ENCODE measurements around the gene ADIG.

Gene ADIG

DNA sequence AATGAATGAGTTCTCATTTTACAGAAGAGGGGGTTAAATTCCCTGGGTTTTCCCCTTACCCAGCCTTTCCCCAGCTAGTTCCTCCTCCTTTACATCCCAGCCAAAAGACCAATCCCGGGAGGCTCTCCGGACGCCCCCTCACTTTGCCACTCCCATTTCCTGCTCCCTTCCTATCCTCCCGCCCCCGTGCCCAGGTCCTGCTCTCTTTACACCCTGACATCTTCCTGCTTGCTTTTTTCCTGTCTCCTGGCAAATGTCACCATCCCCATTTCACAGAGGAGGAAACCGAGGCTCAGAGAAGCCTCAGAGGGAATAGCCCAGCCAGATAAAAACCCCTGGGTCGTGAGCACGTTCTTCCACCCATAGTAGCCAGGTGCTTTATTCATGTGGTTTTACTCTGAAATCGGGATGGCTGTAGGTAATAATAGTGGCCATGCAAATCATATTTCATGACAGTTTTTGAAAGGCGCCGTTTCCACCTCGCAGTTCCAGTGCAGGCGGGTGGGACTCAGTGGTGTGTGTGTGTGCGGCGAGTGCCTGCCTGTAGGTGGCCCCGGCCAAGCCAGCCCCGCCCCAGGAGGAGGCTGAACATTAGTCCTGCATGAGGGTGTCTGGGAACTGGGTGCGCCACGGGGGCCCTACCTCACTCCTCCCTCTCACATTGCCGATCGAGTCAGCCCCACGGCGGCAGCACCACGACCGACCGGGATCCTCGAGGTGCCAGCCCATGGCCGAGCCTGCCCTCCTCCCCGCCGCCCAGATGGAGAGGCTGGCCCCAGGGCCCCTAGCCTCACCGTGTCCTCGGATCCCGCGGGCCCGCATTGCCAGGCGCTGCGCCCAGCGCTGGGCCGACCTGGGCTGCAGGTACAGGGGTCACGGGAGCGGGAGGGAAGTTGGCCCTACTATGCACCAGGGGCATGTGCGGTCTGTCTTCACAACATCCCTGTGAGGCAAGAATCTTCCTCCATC lies 20.5 kb downstream of the ADIG start, which contains the start of gene ARHGAP40:
TSS of gene ARHGAP40 (plus strand) at position 594 of the 969 bp plus-strand sequence.
- DNase-seq (ENCODE audit: low read depth in 1 of 2, low spot score in 1 of 2), result no peak

DNA sequence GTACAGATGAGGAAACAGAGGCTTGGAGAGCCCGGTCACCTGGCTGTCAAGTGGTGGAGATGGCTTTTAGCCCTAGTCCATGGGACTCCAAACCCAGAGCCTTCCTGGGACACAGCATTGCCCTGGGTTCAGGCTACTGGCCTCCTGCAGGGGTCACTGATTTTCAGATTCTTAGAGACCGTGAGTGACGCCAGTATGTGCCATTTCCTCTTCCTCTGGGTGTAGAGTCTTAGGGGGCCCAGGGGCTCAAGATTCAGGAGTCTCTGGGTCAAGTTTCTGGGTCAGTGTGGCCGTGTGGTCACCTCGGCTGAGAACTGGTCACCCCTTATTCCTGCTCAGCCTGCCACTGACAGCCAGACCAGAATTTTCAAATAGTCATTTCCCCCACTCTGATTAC lies 21.2 kb downstream of the ADIG start:
- no peak for DNase-seq (ENCODE audit: low read depth in 1 of 2, low spot score in 1 of 2)

DNA sequence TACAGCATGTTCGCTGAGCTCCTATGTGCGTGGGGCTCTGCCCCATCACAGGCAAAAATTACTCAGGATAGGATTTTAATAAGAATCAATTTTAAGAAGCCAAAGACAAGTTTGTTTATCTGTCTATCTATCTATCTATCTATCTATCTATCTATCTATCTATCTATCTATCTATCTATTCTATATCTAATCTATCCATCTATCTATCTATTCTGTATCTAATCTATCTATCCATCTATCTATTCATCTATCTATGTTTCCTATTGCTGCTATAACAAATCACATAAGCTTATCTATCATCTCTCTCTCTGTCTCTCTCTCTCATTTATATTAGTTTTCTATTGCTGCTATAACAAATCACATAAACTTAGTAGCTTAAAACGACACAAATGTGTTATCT lies 22.3 kb downstream of the ADIG start:
- no peak for DNase-seq (ENCODE audit: low read depth in 1 of 2, low spot score in 1 of 2)

DNA sequence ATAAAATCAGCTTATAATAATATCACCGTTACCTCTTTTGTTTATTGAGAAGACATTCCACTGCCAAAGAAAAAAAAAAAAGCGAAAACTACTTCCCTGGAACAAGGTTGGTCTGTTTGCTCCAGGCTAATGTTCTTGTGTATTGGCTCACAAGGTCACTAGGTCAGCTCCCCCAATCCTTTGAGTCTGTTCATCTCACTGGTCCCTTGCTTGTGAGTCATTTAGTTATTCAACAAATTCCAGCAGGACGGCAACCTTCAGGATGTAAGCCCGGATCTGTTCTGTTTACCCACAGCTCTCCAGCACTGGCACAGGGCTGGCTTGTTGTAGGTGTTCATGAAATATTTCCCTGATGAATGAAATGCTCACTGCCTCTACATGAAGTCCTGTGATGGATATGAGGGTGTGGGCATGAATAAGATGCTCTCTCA lies 23.9 kb downstream of the ADIG start:
- no peak for DNase-seq (ENCODE audit: low read depth in 1 of 2, low spot score in 1 of 2)

DNA sequence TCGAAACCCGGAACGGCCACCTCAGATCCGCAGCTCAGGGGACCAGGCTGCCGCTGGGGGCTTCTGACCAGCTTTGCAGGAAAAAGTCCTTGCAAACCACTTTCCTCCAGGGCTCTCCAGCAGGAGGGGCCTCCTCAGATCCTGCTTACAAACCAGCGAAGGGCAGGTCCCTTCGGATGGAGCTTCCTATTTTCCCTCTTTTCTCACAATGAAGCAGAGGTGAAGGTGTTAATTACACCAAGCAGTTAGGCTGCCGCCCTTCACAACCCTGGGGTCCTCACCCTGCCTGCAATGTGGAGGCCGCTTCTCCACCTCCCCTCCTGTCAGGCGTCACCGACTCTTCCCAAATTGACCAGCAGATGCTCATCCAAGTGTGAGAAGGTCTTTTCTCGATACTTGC lies 26.4 kb downstream of the ADIG start:
- DNase-seq (ENCODE audit: low read depth in 1 of 2, low spot score in 1 of 2), result no peak

DNA sequence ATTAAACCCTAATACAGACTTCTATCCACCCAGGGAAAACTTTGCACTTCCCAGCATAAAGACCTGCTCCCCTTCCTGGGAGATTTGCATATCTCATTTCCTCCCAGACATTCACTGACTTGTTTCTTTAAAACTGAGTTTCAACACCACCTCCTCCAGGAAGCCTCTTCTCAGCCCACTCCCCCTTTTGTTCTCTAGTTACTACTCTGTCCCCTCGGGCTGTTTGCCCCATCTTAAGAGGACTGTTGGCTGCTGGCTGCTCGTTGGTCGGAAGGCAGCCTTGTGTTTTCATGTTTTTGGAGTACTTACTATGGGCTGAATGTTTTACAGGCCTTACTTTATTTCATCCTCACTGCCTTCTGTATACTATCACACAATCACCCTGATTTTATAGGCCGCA lies 27.2 kb downstream of the ADIG start:
- no peak for DNase-seq (ENCODE audit: low read depth in 1 of 2, low spot score in 1 of 2)

DNA sequence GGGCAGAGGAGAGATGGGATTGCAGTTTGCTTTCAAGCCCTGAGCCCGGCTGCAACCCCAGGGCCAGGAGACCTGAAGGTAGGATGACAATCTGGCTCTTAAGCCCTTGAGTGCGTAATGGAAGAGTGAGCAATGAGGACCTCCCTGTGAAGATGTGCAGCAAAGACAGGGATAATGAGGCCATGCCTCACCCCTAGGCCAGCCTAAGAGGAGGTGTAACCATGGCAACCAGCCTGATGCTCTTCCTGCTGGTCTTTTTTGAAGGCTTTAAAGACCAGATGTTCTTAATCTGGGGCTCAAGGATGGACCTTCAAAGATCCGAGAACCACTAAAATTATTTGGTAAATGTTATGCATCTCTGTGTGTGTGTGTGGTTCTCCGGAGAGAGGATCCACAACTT lies 28.8 kb downstream of the ADIG start:
- DNase-seq (ENCODE audit: low read depth in 1 of 2, low spot score in 1 of 2), result no peak

DNA sequence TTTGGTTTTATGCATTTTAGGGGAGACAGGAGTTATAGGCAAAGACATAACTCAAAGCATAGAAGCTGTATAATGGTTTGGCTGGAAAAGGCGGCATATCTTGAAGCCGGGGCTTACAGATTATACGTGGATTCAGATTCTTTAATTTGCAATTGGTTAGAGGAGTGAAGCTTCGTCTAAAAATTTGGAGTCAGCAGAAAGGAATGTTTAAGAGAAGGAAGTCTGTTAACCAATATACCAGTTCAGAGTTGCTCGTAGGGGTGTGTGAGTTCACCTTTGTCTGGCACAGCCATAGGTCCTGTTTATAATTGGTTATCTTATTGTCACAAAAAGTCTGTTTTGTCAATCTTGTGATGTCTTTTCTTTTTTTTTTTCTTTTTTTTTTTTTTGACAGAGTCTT lies 29.5 kb downstream of the ADIG start:
- no peak for DNase-seq (ENCODE audit: low read depth in 1 of 2, low spot score in 1 of 2)

DNA sequence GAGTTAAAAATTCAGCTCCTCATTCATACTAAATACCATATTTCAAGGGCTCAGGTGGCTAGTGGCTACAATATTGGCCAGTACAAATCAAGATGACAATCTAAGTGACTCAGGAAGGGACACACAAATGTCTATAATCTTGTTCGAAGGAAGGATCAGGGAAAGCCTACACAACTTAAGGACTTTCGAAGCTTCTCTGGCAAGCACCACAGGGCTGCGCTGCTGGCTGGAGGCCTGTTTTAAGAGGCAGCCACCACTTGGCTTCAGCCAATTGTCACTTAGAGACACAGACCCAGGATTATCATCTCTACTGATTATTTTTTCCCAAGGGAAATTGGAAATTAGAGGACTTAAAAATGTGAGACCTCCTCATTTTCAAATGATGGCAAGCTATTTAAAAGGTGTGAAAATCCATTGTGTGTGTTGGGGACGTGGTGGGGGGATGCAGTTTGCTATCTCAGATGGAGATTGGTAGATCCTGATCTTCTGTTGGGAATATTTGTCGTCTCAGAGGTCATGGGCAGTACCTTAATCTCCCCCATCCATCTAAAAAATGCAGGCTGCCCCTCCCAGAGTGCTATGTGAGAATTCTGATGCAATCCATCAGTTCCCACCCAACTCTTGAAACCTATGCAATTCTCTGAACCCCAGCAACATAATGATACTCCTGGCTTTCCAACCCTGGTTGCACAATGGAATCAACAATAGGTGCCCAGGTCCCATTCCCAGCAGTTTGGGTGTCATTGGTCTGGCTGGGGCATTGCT lies 31.9 kb downstream of the ADIG start:
- DNase-seq (ENCODE audit: low read depth in 1 of 2, low spot score in 1 of 2), result no peak

DNA sequence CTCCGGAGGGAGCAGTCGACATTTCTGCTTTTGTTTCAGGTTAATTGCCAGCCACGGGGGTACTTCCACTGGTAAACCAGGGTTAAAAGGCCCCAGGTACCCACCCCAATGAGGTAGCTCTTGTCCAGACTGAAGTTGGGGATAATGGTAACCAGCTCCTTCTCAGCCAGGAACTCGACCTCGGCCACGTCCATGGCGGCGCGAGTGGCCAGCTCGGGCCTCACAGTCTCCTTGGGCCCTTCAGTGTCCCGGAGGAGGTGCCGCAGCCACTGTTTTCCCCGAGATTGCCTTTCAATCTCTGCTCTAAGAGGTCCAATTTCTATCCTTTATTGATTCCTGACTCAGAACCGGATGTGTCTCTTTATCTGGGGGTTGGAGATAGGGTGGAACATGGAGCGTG lies 34.3 kb downstream of the ADIG start:
- no peak for DNase-seq (ENCODE audit: low read depth in 1 of 2, low spot score in 1 of 2)

DNA sequence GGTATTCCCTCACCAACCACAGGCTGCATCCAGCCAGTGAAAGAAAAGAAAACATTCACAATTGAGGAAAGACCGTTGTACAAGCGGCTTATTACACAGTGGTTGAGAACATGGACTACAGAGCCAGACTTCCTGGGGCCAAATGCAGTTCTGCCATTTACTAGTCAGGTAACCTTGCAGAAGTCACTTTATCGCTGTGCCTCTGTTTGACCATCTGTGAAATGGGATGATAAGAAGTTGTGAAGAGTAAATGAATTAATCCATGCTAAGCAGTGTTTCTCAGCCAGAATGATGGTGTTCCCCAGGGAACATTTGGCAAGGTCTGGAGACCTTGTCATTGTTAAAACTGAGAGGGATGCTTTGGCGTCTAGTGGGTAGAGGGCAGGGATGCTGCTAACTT lies 35.5 kb downstream of the ADIG start:
- no peak for DNase-seq (ENCODE audit: low read depth in 1 of 2, low spot score in 1 of 2)

DNA sequence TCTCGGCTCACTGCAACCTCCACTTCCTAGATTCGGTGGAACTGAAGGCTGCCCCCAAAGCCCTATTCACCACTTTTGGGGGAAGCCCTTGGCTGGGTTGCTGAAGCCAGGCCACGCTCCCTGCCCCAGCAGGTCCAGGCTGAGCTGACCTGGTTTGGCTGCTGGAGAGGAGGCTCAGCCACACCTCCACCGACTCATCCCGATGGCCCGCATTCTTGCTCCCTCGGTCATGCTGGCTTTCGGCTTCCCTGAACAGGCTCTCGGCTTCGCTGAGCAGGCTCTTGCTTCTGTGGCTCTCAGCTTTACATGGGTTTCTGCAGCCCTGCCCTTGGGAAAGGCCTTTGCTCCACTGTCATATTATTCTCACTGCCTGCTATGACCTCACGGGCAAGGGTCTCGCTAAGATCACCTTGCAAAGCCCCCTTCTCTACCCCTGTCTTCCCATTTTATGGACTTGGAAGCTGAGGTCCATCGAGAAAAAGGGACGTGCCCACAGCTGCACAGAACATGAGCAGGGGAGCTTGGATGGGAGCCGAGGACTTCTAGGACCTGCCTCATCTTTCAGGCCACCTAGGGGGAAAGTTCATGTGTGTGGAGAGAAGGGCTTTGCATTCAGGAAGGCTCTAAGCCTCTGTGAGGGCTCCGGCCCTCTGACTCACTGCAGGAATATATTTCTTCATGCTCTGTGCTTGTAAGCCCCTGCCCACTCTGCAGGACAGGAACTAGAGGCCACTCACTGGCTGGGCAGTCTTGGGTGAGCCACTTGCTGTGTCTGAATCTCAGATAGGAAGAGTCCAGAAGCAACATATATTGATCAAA lies 36.2 kb downstream of the ADIG start:
- DNase-seq (ENCODE audit: low read depth in 1 of 2, low spot score in 1 of 2), result no peak

DNA sequence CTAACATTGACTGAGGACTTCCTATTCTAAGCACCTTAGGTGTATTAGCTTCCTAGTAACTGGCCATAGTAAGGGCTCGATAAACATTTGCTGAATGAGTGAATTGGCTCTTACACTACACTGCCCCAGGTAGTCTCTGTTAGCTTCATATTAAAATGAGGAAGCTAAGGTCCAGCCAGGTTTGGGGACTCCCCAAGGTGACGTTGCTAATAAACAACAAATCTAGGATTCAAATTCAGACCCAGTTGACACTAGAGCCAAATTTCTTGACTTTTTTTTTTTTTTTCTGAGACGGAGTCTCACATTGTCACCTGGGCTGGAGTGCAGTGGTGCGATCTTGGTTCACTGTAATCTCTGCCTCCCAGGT lies 36.8 kb downstream of the ADIG start:
- DNase-seq (ENCODE audit: low read depth in 1 of 2, low spot score in 1 of 2), result no peak

DNA sequence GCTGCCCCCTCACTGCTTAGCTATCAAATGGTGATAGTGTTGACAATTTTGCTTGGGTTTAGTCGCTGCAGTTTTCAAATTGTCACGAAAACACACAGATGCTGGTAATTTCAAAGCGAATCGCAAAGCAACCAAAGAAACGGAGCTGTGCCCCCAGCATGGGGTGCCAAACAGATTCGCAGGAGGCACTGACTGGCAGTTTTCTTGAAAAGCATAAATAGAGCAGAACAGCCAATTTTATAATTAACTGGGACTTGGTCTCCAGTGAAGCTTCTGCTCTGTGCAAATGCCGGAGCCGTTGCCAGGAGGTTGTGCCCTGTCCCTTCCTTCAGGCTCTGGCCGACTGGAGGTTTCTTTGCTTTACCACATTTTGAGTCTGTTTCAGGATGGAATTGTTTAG lies 39.4 kb downstream of the ADIG start:
- DNase-seq (ENCODE audit: low read depth in 1 of 2, low spot score in 1 of 2), result no peak

DNA sequence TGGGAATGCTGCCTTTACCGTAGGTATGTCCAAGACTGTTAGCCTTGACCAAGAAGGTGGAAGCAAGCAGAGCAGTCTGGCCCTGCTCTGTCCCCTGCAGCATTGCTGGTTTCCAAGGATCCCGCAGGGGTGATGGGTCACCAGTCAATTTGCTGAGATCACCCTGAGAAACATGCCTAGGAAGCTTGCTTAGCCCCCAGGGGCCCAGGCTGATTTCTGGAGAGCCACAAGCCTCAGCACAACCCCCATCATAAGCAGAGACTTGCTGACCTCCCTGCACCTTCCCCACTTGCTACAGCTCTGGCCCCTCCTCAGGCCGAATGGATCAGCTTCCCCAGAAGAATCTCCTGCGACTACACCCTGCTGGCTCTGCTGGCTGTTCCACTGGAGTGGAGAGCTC lies 42.1 kb downstream of the ADIG start:
- no peak for DNase-seq (ENCODE audit: low read depth in 1 of 2, low spot score in 1 of 2)

DNA sequence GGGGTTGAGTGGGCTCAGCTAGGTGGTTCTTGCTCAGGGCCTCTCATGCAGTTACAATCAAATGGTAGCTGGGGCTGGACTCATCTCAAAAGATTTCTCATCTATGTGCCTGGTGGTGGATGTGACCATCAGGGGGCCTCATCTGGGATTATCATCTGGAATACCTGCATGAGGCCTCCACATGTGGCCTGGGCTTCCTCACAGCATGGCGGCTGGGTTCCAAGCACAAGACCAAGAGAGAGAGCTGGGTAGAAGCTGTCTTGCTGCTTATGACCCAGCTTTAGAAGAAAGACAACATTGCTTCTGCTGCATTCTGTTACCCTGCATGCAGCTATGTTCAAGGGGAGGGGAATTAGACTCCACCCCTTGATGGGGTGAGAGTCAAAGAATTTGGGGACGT lies 43.1 kb downstream of the ADIG start:
- no peak for DNase-seq (ENCODE audit: low read depth in 1 of 2, low spot score in 1 of 2)

DNA sequence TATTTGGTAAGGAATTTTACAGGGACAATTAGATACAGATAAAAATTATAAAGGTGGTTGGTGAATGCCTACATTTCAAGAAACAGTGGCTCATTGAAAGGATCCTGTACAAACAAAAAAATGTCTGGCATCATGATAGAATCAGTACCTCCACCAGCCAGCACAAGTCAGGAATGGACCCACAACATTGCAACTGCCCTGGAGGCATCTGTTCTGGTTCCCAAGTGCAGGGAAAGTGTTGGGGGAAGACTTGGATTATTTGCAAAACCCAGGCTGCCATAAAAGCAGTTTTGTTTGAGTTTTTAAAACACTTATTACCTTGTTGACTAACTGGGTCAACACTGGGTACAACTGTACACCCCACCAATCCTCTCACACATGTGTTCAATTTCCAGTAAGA lies 44.9 kb downstream of the ADIG start:
- no peak for DNase-seq (ENCODE audit: low read depth in 1 of 2, low spot score in 1 of 2)

DNA sequence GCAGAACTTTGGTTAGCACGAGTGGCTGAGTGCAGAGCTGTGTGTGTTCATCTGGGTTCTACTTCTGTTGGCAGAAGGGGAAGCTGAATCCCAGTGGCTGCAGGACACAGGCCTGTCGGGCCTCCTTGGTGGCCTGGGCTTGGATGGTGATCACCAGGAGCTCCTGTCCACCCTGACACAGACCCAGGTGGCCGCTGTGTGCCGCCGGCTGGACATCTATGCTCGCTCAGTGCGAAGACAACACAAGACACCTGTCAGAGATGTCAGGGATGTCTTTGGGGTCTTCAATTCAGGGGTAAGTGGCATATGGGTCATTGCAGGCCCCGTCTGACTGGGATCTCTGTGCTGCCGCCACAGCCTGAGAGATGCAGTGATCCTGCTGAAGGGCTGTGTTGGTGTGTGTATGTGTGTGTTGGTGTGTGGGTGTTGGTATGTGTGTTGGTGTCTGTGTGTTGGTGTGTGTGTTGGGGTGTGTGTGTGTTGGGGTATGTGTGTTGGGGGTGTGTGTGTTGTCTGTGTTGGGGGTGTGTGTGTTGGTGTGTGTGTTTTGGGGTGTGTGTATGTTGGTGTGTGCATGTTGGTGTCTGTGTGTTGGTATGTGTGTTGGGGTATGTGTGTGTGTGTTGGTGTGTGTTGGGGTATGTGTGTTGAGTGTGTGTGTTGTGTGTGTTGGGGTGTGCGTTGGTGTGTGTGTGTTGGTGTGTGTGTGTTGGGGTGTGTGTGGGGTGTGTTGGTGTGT lies 46.1 kb downstream of the ADIG start:
- no peak for DNase-seq (ENCODE audit: low read depth in 1 of 2, low spot score in 1 of 2)

DNA sequence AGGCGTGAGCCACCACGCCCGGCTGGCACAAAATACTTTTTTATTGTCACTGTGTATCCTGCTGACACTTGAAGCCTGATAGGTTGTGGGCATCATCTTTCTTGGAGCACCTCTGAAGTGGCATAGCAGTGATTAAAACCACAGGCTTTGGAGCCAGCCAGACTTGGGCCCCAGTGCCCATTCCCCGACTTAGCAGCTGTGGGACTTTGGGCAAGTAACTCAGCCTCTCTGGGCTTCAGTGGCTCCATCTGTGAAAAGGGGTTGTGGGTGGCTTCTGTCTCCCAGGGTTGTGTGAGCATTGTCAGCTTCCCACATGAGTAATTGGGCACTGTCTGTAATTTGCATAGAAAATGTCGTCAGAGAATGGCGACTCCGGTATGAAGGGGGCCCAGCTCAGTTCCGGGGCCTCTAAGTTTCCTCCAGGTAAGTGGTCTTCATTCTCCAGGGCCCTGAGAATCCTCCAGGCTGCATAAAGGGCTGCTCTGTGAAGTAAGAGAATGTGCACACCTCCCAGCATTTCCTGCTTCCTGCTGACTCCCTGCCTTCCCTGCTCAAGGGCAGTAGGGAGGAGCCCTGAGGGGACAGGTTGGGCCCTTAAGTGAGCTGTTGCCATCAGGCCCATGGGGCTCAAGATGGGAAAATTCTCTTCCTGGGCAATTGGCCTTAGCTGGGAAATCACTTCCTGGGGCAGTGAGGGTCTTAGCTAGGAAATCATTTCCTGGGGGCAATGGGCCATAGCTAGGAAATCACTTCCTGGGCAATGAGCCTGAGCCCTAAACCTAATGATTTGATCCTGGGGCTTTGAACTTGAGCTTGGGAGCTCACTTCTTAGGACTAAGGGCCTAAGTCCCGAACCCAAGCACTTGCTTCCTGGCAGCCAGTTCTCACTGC lies 47.8 kb downstream of the ADIG start:
- DNase-seq (ENCODE audit: low read depth in 1 of 2, low spot score in 1 of 2), result no peak

DNA sequence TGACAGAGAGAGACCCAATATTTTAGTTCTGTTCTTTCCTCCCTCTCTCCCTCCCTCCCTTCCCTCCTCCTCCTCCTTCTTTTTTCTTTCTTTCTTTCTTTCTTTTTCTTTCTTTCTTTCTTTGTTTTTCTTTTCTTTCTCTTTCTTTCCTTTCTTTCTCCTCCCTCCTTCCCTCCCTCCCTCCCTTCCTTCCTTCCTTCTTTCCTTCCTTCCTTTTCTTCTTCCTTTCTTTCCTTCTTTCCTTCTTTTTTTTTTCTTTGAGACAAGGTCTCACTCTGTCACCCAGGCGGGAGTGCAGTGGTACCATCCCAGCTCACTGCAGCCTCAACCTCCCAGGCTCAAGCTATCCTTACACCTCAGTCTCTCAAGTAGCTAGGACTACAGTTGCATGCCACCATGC lies 49.0 kb downstream of the ADIG start:
- no peak for DNase-seq (ENCODE audit: low read depth in 1 of 2, low spot score in 1 of 2)

Data from stimulated activated CD4-positive, alpha-beta T cell treated with anti-CD3 and anti-CD28 coated beads, Interleukin-15, amount 100 ng/mL, for 1 hour (primary cell).